ENCODE measurements around the gene PAXIP1. TPM values are rescaled to one million over a fixed set of nuclear protein-coding genes. Genes with fewer than 3 reads are reported as not detected.
A peak's percentile ranks its signal among the peaks of the same experiment; 100 is the strongest.

PAXIP1 gene
- total RNA-seq, 1 experiment from 2014 or later, result 32.6 TPM

- Histone ChIP-seq H3K4ac (ENCODE audit: low read depth, low read length) (no peak overlapping the region), H2AFZ (ENCODE audit: low read length) (no peak overlapping the region), H3K14ac (ENCODE audit: insufficient read depth, low read length) (no peak overlapping the region), H3K23me2 (ENCODE audit: insufficient read length, low read depth, low read length, poor library complexity, severe bottlenecking) (no peaks in the 10 kb centered on the region), H3K4me2 (ENCODE audit: insufficient read depth, insufficient read length, low read length) (no peak overlapping the region), H3T11ph (ENCODE audit: low read length) (no peak overlapping the region), H4K20me1 (ENCODE audit: control insufficient read depth, insufficient read depth, insufficient read length) (no peaks in the 10 kb centered on the region), H3K9ac (ENCODE audit: extremely low read depth, insufficient read length, low read length) (no peak overlapping the region), H4K91ac (ENCODE audit: insufficient read length, low read depth, low read length) (no peak overlapping the region), H3K27me3 (ENCODE audit: insufficient read depth, low read length) (no peaks in the 10 kb centered on the region), H2BK15ac (ENCODE audit: low read depth, low read length) (no peak overlapping the region), H4K5ac (ENCODE audit: insufficient read length, low read depth, low read length) (no peak overlapping the region), H3K18ac (ENCODE audit: insufficient read length, low read depth, low read length) (no peak overlapping the region), H3K27ac (ENCODE audit: insufficient read length, low read depth, low read length) (no peak overlapping the region), H3K56ac (ENCODE audit: insufficient read length, low read depth, low read length) (no peak overlapping the region), H3K79me2 (ENCODE audit: insufficient read depth, low read length) (no peaks in the 10 kb centered on the region; the same call in 1 of the 2 replicates), H2BK5ac (ENCODE audit: insufficient read length, low read length) (no peak overlapping the region), H2AK5ac (ENCODE audit: insufficient read length, low read length) (no peak overlapping the region), H2BK20ac (ENCODE audit: low read depth, low read length, poor library complexity, severe bottlenecking) (no peak overlapping the region), H3K79me1 (ENCODE audit: insufficient read depth, low read depth, low read length, poor library complexity, severe bottlenecking) (peaks cover 4% of the 10 kb centered on the region), H2BK12ac (ENCODE audit: insufficient read length, low read depth, low read length) (no peak overlapping the region), H3K4me1 (ENCODE audit: insufficient read depth, low read length) (no peaks in the 10 kb centered on the region), H2BK120ac (ENCODE audit: low read depth, low read length, poor library complexity, severe bottlenecking) (no peak overlapping the region), H4K8ac (replicated peaks; ENCODE audit: insufficient read length, low read depth, low read length) (no peak overlapping the region), H3K23ac (ENCODE audit: insufficient read length, low read depth, low read length) (no peak overlapping the region), H3K9me3 (ENCODE audit: control insufficient read depth, low read depth, low read length) (no peaks in the 10 kb centered on the region)
- Mint-ChIP-seq H3K9me3 (no peaks in the 10 kb centered on the region), H3K4me3 (no peak overlapping the region), H3K27me3 (ENCODE audit: low read depth) (no peaks in the 10 kb centered on the region), H3K4me1 (peaks cover 0 to 2% of the 10 kb centered on the region in 2 experiments; a peak in 1 of 4 replicates), H3K27ac (peak overlapping the region in 1 of 3 experiments; percentile 2; a peak in 1 of 7 replicates), H3K36me3 (ENCODE audit: insufficient read depth in 1 of 3, low read depth in 3 of 3) (peaks cover 7 to 36% (median 20%) of the 10 kb centered on the region in 3 experiments; a peak in 6 of 7 replicates)
- TF ChIP-seq CTCF (conservative IDR thresholded peaks at IDR 0.05), result no peak
- no peak for DNase-seq
- WGBS (ENCODE audit: extremely low coverage, insufficient read length, low lambda C conversion rate), result no CpG with 5 or more reads among the region's 3 CpGs
These were observed 15.4 kb downstream of the PAXIP1 start for GRCh38 chr7:154987571-154987970.
